Measurements from ENCODE around the gene IRF6. TPM values are rescaled to one million over a fixed set of nuclear protein-coding genes. Genes with fewer than 3 reads are reported as not detected.

The IRF6 gene
- 1.5 and 1.9 TPM in 2 replicates for total RNA-seq

GRCh38 chr1:209805875-209806760 is at the start of gene IRF6:
Gene IRF6 (minus strand): TSS chr1:209806142. CDS start chr1:209801413, 4,729 bp downstream.

GRCh38 chr1:209827384-209828262 is 21.7 kb upstream of the IRF6 start, which contains the start of gene UTP25:
Gene UTP25 (plus strand): TSS chr1:209827972. CDS start chr1:209828064, 92 bp downstream.

GRCh38 chr1:209784265-209785169 is 21.4 kb downstream of the IRF6 start, which contains the start of gene C1orf74:
Gene C1orf74 (minus strand): TSS chr1:209784559. CDS start chr1:209783634, 925 bp downstream.

GRCh38 chr1:209755926-209756614 is 49.9 kb downstream of the IRF6 start, which contains the start of gene TRAF3IP3:
Gene TRAF3IP3 (plus strand): TSS chr1:209756053. CDS start chr1:209760040, 3,987 bp downstream.

Other genes with a start within 250 kb of the IRF6 start
- not detected in 2 replicates for gene CAMK1G, start 222.4 kb downstream of the IRF6 start, total RNA-seq
- gene LAMB3, start 153.7 kb downstream of the IRF6 start, total RNA-seq: 3.9 and 4.6 TPM in 2 replicates
- 0.65 and 1.6 TPM in 2 replicates for gene G0S2, start 130.7 kb downstream of the IRF6 start, total RNA-seq
- gene HSD11B1, start 101.3 kb downstream of the IRF6 start, total RNA-seq: 0.32 TPM in 1 of 2 replicates, not detected in the other
- not detected in 2 replicates for gene TRAF3IP3, start 50.1 kb downstream of the IRF6 start, total RNA-seq
- gene C1orf74, start 21.6 kb downstream of the IRF6 start, total RNA-seq: 1.9 and 2.4 TPM in 2 replicates
- gene UTP25, start 21.8 kb upstream of the IRF6 start, total RNA-seq: 3.7 and 10.8 TPM in 2 replicates
- 0.32 and 1.1 TPM in 2 replicates for gene SYT14, start 132.1 kb upstream of the IRF6 start, total RNA-seq

All from bladder microvascular endothelial cell (primary cell).